ENCODE measurements around the gene UXT. TPM values are rescaled to one million over a fixed set of nuclear protein-coding genes. Genes with fewer than 3 reads are reported as not detected.

UXT gene
- total and polyA plus RNA-seq, 2 donors (not counting 3 experiments of a cell fraction or from before 2014, with no cell fraction given) = 91.2 to 153 TPM

DNA sequence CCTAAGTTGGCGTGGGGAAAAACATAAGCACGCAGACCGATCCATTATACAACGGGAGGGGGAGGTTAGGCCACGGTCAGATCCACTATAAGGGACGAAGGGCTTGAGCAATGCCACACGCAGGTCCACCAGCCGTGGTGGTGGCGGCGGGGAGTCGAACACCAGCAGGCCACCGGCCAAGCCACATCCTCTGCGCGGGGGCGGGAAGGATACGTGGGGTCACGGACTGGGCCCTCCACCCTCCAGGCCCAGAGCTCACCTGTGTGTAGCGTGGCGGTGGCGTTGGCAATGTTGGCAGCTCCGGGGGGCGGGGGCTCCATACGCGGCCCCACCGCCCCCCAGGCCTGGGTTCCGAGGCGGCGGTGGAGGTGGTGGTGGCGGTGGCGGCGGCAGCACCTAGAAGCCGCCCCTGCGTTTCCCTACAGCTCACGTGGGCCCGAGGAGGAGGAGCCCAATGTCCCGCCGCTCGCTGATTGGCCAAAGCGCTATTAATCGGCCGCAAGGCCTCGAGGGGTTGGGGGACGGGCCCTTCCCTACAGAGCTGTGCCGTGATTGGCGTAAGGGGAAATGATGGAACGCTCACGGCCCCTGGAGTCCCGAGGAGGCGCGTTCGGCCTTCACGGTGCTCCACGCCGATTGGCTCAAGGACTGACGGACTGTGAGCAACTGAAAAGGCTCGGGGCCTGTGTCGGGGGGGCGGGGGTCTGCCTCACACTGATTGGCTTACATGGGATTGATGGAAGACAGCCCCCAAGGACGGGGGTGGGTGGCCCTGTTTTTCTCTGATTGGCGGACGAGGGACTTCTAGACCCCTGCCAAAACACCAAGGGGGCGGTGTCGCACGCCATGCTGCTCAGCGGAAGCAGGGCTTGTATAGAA lies 8.6 kb downstream of the UXT start, which contains the start of gene ELK1:
ELK1 (minus strand) TSS at position 400 of the 879 bp plus-strand sequence. CDS start 9,122 bp downstream, outside the sequence.
- H3K79me2 ChIP-seq (ENCODE audit: control insufficient read depth, insufficient read depth, low read length) = peaks cover 10% of the 10 kb centered on the region
- no peaks in the 10 kb centered on the region for H3K9me3 ChIP-seq (replicated peaks; ENCODE audit: control insufficient read depth, insufficient read depth, low read length)
- no TSS peak for BruUV-seq (replicated peaks)
- peak within 1 kb of the TSS; percentile 21 for H3K27ac ChIP-seq (ENCODE audit: insufficient read depth, low read depth, low read length)
- POLR2A ChIA-PET = interaction anchor here (0.8 kb wide), 1 partner anchor 95 kb away, joined by 3 read pairs; no protein-coding TSS in a partner anchor
- peak within 1 kb of the TSS; percentile 19 to 88 (median 56) for H3K4me3 ChIP-seq (replicated peaks in 1 of 3; ENCODE audit: insufficient read depth in 1 of 3, low read depth in 1 of 3, low read length in 3 of 3)
- no peaks in the 10 kb centered on the region for H3K9me1 ChIP-seq (replicated peaks; ENCODE audit: control insufficient read depth, extremely low read depth, insufficient read depth, low read length)
- H3K36me3 ChIP-seq (ENCODE audit: control insufficient read depth in 2 of 2, extremely low read depth in 1 of 2, insufficient read depth in 2 of 2, low read length in 2 of 2) = peaks cover 2 to 3% of the 10 kb centered on the region in 2 experiments
- peak within 1 kb of the TSS; percentile 38 for H2AFZ ChIP-seq (ENCODE audit: low read depth, low read length)
- CTCF ChIA-PET = interaction anchor here (1.0 kb wide), 1 partner anchor 68 kb away, joined by 3 read pairs; the partner anchor contains the start of gene TIMP1
- H3K9ac ChIP-seq (replicated peaks; ENCODE audit: extremely low read depth, insufficient read depth, low read length) = peak within 1 kb of the TSS; percentile 52
- no peaks in the 10 kb centered on the region for H4K20me1 ChIP-seq (replicated peaks; ENCODE audit: control insufficient read depth, extremely low read depth, insufficient read depth, low read length)
- intact Hi-C loops (cut with micrococcal nuclease) (loop anchor here (1.0 to 2.0 kb wide), 2 partner anchors 8 to 376 kb away; no protein-coding TSS in a partner anchor), dilution Hi-C loops (cut with MboI; ENCODE audit: extremely low pct_ligation_motif_present, low sequenced_read_pairs) (no loop called here)
- H3K27me3 ChIP-seq (ENCODE audit: control insufficient read depth in 2 of 2, insufficient read depth in 2 of 2, low read length in 2 of 2) = no peaks in the 10 kb centered on the region
- peaks cover 14% of the 10 kb centered on the region for H3K4me1 ChIP-seq (ENCODE audit: control insufficient read depth, extremely low read depth, insufficient read depth, low read length)
- DNase-seq (ENCODE audit: low read depth, low spot score) = peak; percentile 98
- peak within 1 kb of the TSS; percentile 66 for H3K4me2 ChIP-seq (ENCODE audit: insufficient read depth, low read length)
- TF ChIP-seq GATA2 (IDR thresholded peaks at IDR 0.05; ENCODE audit: insufficient read depth, insufficient read length, low read depth, low read length) = no peak
- peak; percentile 19 for TF ChIP-seq POLR2AphosphoS5 (IDR thresholded peaks at IDR 0.05; ENCODE audit: insufficient read depth, low read depth, low read length)
- no peak for TF ChIP-seq JUN (IDR thresholded peaks at IDR 0.05; ENCODE audit: borderline replicate concordance, insufficient read depth, insufficient read length, low read depth)
- TF ChIP-seq, protein P1, sequence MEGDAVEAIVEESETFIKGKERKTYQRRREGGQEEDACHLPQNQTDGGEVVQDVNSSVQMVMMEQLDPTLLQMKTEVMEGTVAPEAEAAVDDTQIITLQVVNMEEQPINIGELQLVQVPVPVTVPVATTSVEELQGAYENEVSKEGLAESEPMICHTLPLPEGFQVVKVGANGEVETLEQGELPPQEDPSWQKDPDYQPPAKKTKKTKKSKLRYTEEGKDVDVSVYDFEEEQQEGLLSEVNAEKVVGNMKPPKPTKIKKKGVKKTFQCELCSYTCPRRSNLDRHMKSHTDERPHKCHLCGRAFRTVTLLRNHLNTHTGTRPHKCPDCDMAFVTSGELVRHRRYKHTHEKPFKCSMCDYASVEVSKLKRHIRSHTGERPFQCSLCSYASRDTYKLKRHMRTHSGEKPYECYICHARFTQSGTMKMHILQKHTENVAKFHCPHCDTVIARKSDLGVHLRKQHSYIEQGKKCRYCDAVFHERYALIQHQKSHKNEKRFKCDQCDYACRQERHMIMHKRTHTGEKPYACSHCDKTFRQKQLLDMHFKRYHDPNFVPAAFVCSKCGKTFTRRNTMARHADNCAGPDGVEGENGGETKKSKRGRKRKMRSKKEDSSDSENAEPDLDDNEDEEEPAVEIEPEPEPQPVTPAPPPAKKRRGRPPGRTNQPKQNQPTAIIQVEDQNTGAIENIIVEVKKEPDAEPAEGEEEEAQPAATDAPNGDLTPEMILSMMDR (IDR thresholded peaks at IDR 0.05; ENCODE audit: extremely low read depth in 1 of 2, insufficient read depth in 1 of 2, low read depth in 1 of 2, low read length in 2 of 2) = no peak
- FAIRE-seq = peak; percentile 100

Data from endothelial cell of umbilical vein (primary cell).